ENCODE results near the gene HTT. TPM values are rescaled to one million over a fixed set of nuclear protein-coding genes. Genes with fewer than 3 reads are reported as not detected.
"Not testable (repeated sequence)": the region's sequence is repeated elsewhere in the genome, so short reads cannot be mapped to it uniquely, and the experiment has no call there.

HTT gene
- total RNA-seq, 1 donor from 2014 or later, result 32.5 TPM

- peak; percentile 7 for TF ChIP-seq CTCF (conservative IDR thresholded peaks at IDR 0.05; ENCODE audit: low read depth, low read length)
- DNase-seq (ENCODE audit: low read depth), result no peak
- no peak overlapping the region for H3K4me3 ChIP-seq (ENCODE audit: low read depth, low read length)
Measured at GRCh38 chr4:3145234-3145924, 70.9 kb downstream of the HTT start.

GRCh38 chr4:3148926-3149325, 74.4 kb downstream of the HTT start:
- no peak for DNase-seq (ENCODE audit: low read depth)
- H3K4me3 ChIP-seq (ENCODE audit: low read depth, low read length), result no peak overlapping the region
- no peak for TF ChIP-seq CTCF (conservative IDR thresholded peaks at IDR 0.05; ENCODE audit: low read depth, low read length)

- DNase-seq (ENCODE audit: low read depth); H3K4me3 ChIP-seq (ENCODE audit: low read depth, low read length): not testable (repeated sequence)
Measured at GRCh38 chr4:3151238-3151637, 76.8 kb downstream of the HTT start.

DNA sequence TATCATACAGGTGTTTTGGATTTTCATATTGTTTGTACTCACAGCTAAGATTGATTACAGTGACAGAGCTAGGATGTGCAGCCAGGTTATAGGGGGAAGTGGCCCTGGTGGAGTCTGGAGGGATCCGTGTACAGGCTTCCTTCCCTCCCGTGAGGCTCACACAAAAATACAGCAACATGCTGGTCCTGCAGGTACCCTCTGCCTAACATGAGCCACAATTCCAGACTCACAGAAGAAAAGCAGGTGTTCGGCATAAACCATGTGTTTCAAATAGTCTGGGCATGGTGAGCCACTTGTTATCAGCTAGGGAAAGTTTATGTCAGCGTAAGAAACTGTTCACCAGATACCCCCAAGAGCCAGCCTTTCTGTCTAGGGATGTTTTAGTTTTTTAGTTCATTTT, 82.9 kb downstream of the HTT start:
- TF ChIP-seq CTCF (conservative IDR thresholded peaks at IDR 0.05; ENCODE audit: low read depth, low read length), result no peak
- DNase-seq (ENCODE audit: low read depth), result no peak
- H3K4me3 ChIP-seq (ENCODE audit: low read depth, low read length), result no peak overlapping the region

- TF ChIP-seq CTCF (conservative IDR thresholded peaks at IDR 0.05; ENCODE audit: low read depth, low read length), result no peak
- DNase-seq (ENCODE audit: low read depth), result no peak
- no peak overlapping the region for H3K4me3 ChIP-seq (ENCODE audit: low read depth, low read length)
Measured at GRCh38 chr4:3158841-3159240, 84.4 kb downstream of the HTT start.

- TF ChIP-seq CTCF (conservative IDR thresholded peaks at IDR 0.05; ENCODE audit: low read depth, low read length), result no peak
- DNase-seq (ENCODE audit: low read depth), result no peak
- no peak overlapping the region for H3K4me3 ChIP-seq (ENCODE audit: low read depth, low read length)
Measured at GRCh38 chr4:3160438-3160837, 86.0 kb downstream of the HTT start.

GRCh38 chr4:3161044-3161443, 86.6 kb downstream of the HTT start:
- not testable (repeated sequence) for DNase-seq (ENCODE audit: low read depth)

GRCh38 chr4:3166434-3166833, 92.0 kb downstream of the HTT start:
- not testable (repeated sequence) for H3K4me3 ChIP-seq (ENCODE audit: low read depth, low read length); DNase-seq (ENCODE audit: low read depth)

More at GRCh38 chr4:3161044-3161443, 86.6 kb downstream of the HTT start:
- not testable (repeated sequence) for H3K4me3 ChIP-seq (ENCODE audit: low read depth, low read length)

GRCh38 chr4:3168029-3168428, 93.5 kb downstream of the HTT start:
- no peak overlapping the region for H3K4me3 ChIP-seq (ENCODE audit: low read depth, low read length)
- DNase-seq (ENCODE audit: low read depth), result no peak
- no peak for TF ChIP-seq CTCF (conservative IDR thresholded peaks at IDR 0.05; ENCODE audit: low read depth, low read length)

All from epithelial cell of proximal tubule (primary cell).